ENCODE results near the gene MRPL33.

- no peak for TF ChIP-seq FOSL1 (CRISPR knock-in tag; IDR thresholded peaks at IDR 0.05; ENCODE audit: borderline replicate concordance)
- TF ChIP-seq CTCF (CRISPR knock-in tag; IDR thresholded peaks at IDR 0.05), result no peak
Measured at GRCh38 chr2:27721884-27722485, 49.5 kb upstream of the MRPL33 start.
